Activated T-cell treated with anti-CD3 and anti-CD28 coated beads, Interleukin-2, amount 50 U/mL, for 48 hours (primary cell): ENCODE data around the gene CLDN18.

Experiments
- DNase-seq, 2 experiments: peaks; one replicate each; pipeline ENCODE4 v3.0.0-alpha.2; 2020

The CLDN18 gene

DNA sequence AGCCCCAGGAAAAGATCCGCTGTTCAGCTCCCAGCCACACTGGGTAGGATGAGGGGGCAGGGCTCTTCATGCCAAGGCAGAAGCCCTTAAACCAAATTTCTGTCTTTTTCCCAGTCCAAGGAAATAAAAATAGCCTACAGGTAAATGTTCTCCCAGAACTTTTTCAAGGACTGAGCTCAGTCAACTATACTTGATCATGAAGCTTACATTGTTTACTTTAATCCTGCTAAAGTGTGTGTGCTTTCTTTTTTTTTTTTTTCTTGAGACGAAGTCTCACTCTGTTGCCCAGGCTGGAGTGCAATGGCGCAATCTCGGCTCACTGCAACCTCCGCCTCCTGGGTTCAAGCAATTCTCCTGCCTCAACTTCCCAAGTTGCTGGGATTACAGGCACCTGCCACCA is 17.9 kb downstream of the CLDN18 start:
- no peak for DNase-seq

GRCh38 chr3:138030734-138031280 is 20.8 kb downstream of the CLDN18 start:
- no peak for DNase-seq

DNA sequence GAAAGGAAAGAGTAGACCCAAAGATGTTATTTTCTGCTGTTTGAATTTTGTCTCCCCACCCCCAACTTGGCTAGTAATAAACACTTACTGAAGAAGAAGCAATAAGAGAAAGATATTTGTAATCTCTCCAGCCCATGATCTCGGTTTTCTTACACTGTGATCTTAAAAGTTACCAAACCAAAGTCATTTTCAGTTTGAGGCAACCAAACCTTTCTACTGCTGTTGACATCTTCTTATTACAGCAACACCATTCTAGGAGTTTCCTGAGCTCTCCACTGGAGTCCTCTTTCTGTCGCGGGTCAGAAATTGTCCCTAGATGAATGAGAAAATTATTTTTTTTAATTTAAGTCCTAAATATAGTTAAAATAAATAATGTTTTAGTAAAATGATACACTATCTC is 21.6 kb downstream of the CLDN18 start:
- no peak for DNase-seq

GRCh38 chr3:138032567-138032966 is 22.6 kb downstream of the CLDN18 start:
- no peak for DNase-seq

DNA sequence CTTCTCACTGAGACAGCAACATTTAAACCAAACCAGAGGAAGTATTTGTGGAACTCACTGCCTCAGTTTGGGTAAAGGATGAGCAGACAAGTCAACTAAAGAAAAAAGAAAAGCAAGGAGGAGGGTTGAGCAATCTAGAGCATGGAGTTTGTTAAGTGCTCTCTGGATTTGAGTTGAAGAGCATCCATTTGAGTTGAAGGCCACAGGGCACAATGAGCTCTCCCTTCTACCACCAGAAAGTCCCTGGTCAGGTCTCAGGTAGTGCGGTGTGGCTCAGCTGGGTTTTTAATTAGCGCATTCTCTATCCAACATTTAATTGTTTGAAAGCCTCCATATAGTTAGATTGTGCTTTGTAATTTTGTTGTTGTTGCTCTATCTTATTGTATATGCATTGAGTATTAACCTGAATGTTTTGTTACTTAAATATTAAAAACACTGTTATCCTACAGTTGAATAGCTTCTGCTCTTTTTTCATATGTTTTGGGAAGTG is 23.3 kb downstream of the CLDN18 start:
- DNase-seq = no peak

- no peak for DNase-seq
These were observed 25.0 kb downstream of the CLDN18 start for GRCh38 chr3:138034918-138035317.

GRCh38 chr3:138036572-138036971 is 26.6 kb downstream of the CLDN18 start:
- no peak for DNase-seq

- DNase-seq = no peak
These were observed 28.9 kb downstream of the CLDN18 start for GRCh38 chr3:138038725-138039462.

DNA sequence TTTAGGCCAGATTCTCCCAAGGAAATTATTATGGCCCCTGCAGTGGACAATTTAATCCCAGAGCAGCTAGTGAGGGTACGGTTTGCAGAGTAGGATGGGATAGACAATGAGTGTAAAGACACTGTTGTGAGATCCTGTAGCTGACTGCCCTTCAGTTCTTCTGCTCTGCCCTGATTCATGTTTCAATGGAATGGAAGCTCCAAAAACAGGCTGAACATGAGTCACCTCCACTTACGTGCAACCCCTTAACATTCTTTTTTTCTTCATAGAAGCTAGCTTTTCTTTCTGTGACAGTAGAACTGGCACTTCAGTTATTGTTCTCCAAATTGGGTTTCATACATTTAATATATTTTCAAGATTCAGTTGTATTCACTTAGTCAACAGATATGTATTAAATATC is 32.1 kb downstream of the CLDN18 start:
- no peak for DNase-seq

- DNase-seq = no peak
These were observed 33.5 kb downstream of the CLDN18 start for GRCh38 chr3:138043266-138044029.

- no peak for DNase-seq
These were observed 36.1 kb downstream of the CLDN18 start for GRCh38 chr3:138046085-138046484.

DNA sequence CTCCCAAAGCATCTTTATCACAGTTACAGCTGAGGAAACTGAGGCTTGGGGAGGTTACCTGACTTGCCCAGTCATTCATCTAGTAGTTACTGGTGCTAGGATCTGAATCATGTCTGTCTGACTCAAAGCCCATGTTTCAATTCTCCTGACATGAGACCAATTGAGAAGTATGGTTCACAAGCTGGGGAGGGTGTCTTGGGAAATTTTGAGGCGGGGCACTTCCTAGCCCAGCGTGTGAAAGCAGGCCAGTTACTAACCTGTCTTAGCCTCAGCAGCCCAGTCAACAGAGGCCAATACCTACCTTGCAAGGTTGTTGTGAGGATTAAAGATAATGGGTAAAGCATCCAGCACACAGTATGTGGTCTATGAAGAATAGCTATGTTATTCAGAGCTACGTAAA is 37.0 kb downstream of the CLDN18 start:
- DNase-seq = peak in 1 of 2 experiments; percentile 25

DNA sequence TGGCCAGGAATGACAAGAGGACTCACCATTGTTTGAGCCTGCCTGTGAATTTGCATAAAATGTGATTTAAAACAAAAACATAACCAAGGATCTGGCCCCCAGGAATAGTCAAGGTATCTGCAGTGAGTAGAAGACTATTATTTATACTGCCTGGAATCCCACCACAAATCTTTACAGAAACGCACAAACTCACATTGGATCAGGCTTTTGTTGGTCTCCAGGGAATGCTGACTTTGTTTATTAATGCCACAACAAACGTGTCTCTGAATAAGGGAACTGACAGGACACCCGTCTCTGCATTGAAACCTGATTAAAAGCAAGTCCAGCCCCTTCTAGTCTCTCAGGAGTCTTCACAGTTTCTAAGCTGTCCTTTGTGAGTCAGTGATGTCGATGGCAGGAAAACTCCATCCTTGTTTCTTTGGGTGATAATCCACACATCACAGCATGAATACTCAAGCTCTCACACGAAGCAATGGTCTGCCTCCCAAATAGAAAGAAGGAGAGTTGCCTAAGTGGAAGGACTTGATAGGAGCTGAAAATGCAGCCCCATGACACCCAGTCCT is 37.7 kb downstream of the CLDN18 start:
- DNase-seq = no peak

DNA sequence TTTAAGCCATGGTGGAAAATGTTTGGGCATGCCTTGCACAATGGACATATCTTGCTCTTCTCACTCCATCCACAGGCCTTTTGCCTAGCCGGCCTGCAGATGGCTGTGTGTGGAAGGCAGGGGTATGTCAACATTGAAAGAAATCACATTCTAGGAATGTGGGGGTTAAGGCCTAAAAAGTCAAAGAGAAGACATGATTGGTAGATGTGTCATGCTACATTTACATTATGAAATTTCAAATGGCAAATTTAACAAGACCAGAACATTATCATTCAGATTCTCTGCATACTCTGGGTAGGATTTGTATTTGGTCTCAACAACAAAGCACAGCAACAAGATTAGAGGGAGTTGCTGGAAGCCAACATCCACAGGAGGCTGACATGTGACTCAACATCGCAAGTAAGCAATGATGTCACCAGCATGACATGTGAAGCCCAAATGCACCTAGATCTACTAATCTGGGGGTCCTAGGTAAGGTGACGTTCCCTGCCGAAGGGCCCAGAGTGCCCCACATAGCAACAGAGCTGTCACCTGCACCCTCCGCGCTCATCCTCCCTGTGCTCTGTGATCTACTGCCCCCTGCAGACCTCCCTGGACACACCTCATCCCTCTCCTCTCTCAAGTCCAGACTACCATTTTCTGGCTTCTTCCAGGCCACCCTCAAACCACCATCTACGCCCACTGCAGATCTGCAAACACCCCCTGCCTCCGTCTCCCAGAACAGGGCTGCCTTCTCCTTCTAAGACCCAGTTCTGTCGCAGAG is 39.4 kb downstream of the CLDN18 start:
- no peak for DNase-seq

DNA sequence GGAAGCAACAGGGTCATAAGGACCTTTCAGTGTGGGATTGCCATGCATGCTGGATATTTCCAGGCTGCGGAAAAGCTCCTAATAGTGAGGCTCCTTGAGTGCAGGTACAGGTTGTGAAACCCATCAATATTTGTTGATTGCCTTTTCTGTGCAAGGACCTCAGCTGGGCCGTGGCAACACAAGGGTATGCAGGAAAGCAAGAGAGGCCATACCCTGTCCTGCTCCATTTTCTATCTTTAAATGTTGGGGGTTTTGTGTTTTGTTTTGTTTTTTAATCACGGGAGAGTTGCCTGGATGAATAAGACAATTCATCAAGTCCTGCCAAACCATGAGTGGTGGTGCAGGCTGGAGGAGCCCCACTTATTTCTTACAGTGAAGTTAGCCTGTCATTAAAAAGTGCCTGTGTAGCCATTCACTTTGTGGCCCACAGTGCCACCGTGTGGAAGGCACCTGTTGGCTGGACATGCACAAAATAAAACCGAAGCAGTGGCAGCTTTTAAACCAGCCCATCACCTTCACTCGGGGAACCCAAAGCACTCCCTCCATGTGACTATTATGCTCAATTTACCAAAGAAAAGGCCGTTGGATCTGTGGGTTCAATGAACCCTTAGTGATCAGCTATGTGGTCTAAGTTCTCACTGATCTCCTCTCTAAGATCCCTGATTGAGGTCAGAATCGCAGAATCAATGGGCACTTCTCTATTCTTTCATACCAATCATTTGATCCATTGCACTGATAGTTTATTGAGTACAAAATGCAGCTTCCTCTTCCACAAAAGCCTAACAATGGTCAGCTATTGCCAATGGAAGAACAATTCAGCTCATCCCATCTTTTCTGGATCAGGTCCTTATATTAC is 42.2 kb downstream of the CLDN18 start:
- DNase-seq = peak; percentile 45 to 48

GRCh38 chr3:138054057-138054456 is 44.1 kb downstream of the CLDN18 start:
- no peak for DNase-seq

- DNase-seq = no peak
These were observed 47.4 kb downstream of the CLDN18 start for GRCh38 chr3:138057384-138057783.

DNA sequence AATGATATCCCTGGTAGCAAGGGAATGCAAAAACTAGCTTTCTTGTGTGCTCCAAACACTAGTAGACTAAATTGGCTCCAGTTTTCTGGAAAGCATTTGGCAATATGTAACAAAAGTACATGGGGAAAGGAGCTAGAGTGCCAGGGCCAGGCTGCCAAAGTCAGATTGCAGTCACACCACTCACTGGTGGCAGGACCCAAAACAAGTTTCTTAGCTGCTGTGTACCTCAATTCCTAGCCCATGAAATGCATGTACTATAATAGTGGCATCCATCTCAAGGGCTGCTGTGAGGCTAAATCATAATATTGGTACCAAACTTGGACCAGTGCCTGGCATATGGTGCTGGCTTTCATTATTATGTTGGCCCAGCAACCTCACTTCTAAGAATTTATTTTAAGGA is 49.3 kb downstream of the CLDN18 start:
- no peak for DNase-seq

DNA sequence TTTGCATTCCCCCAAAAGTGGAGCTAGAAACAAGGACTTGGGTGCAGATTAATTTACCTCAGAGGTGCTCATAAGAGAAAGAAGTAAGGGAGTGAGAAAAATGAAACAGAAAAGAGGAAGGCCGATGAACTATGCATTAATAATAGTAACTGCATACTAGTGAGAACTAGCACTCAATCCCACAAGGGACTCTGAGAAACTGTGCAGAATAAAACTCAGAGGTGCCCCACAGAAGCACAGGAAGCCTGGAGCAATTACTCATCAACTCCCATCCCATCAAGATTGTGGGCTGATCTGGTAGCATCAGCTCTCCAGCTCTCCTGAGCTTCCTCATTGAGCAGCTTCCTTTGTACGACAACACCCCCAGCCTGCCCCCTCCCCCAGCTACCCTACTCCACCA is 50.8 kb downstream of the CLDN18 start:
- DNase-seq = no peak

- no peak for DNase-seq
These were observed 52.1 kb downstream of the CLDN18 start for GRCh38 chr3:138062037-138062436.

GRCh38 chr3:138062626-138063025 is 52.7 kb downstream of the CLDN18 start:
- no peak for DNase-seq

DNA sequence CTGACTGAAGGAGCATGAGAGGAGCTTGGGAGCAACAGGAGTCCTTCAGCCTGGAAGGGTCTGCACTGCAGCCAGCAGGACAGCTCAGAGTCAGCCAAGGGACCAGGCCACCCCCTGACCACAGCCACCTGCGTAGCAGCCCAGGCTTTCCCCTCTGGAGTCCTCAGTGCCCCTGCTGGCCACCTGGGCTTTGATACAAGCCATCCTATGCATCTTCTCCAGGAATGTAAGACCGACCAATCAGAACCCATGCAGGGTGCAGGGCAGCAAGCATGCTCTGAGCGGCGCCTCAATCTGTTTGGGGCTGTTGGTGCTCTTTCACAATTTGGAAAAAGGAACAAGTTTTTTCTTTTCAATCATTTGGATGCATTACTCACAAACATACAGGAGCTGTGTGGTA is 53.5 kb downstream of the CLDN18 start:
- DNase-seq = no peak
